OCI-LY3 (cell line): ENCODE data around the gene CD83.

ENCODE experiments used
- H2AFZ ChIP-seq: fragments of 200-600, 300-600 bp; shearing (Covaris generic); 2 replicates; pipeline ENCODE4 v1.6.0; 2014; ENCODE audit warnings: antibody characterized with exemption, low read depth, low read length
- H3K27ac ChIP-seq: fragments of 200-600, 300-600 bp; sonication (generic); 2 replicates; pipeline ENCODE4 v1.5.1; 2014; ENCODE audit warnings: mild to moderate bottlenecking, low read length, moderate library complexity, mixed read lengths
- H3K27me3 ChIP-seq: fragments of 200-600, 300-600 bp; sonication (generic); 2 replicates; pipeline ENCODE4 v1.6.1; 2014; ENCODE audit warnings: low read depth, low read length, mixed read lengths
- H3K36me3 ChIP-seq: fragments of 200-600, 300-600 bp; sonication (generic); replicated peaks from 2 replicates; pipeline ENCODE3; 2014; ENCODE audit warnings: low read depth, low read length, mixed read lengths
- H3K4me1 ChIP-seq: fragments of 300-600, 200-600 bp; sonication (generic); 2 replicates; pipeline ENCODE4 v1.6.1; 2014; ENCODE audit warnings: low read length, mixed read lengths
- H3K4me2 ChIP-seq: fragments of 200-600, 300-600 bp; sonication (generic); 2 replicates; pipeline ENCODE4 v1.6.1; 2014; ENCODE audit warnings: low read length, mixed read lengths
- H3K4me3 ChIP-seq: fragments of 300-600, 200-600 bp; sonication (generic); 2 replicates; pipeline ENCODE4 v1.5.1; 2014; ENCODE audit warnings: antibody characterized with exemption, mild to moderate bottlenecking, low read length, moderate library complexity
- H3K79me2 ChIP-seq: fragments of 300-600, 200-600 bp; shearing (Covaris generic); 2 replicates; pipeline ENCODE4 v1.6.1; 2014; ENCODE audit warnings: mild to moderate bottlenecking, low read length, mixed read lengths
- H3K9ac ChIP-seq: fragments of 300-600, 200-600 bp; shearing (Covaris generic); 2 replicates; pipeline ENCODE4 v1.6.0; 2014; ENCODE audit warnings: mild to moderate bottlenecking, low read length, moderate library complexity
- H3K9me3 ChIP-seq: fragments of 200-600, 300-600 bp; shearing (Covaris generic); 2 replicates; pipeline ENCODE4 v1.6.1; 2014; ENCODE audit warnings: low read length, mixed read lengths; ENCODE audit not compliant: insufficient read depth
- H4K20me1 ChIP-seq: fragments of 200-600, 300-600 bp; sonication (generic); 2 replicates; pipeline ENCODE4 v1.6.1; 2016; ENCODE audit warnings: low read length, mixed read lengths; ENCODE audit not compliant: insufficient read depth
- CTCF ChIP-seq: fragments of 200-600, 300-600 bp; sonication (generic); IDR thresholded peaks from 2 replicates; pipeline ENCODE4 v1.5.1; 2014; ENCODE audit warnings: antibody characterized with exemption, low read length, low read depth
- EZH2phosphoT487 ChIP-seq: fragments of 200-600 bp; shearing (Covaris generic); IDR thresholded peaks from 2 replicates; pipeline ENCODE4 v1.6.1; 2018; ENCODE audit warnings: antibody characterized with exemption, mixed run types, low read depth

Gene CD83

GRCh38 chr6:14131579-14131978, 14.0 kb downstream of the CD83 start:
- Histone ChIP-seq H3K9ac (no peak overlapping the region), H3K4me2 (no peak overlapping the region), H4K20me1 (peaks cover 100% of the 10 kb centered on the region), H2AFZ (no peak overlapping the region), H3K27ac (no peak overlapping the region), H3K4me3 (no peak overlapping the region), H3K36me3 (peaks cover 94% of the 10 kb centered on the region), H3K4me1 (peaks cover 33% of the 10 kb centered on the region), H3K27me3 (no peaks in the 10 kb centered on the region), H3K9me3 (no peaks in the 10 kb centered on the region), H3K79me2 (peaks cover 99% of the 10 kb centered on the region)
- TF ChIP-seq CTCF (no peak), EZH2phosphoT487 (no peak)

DNA sequence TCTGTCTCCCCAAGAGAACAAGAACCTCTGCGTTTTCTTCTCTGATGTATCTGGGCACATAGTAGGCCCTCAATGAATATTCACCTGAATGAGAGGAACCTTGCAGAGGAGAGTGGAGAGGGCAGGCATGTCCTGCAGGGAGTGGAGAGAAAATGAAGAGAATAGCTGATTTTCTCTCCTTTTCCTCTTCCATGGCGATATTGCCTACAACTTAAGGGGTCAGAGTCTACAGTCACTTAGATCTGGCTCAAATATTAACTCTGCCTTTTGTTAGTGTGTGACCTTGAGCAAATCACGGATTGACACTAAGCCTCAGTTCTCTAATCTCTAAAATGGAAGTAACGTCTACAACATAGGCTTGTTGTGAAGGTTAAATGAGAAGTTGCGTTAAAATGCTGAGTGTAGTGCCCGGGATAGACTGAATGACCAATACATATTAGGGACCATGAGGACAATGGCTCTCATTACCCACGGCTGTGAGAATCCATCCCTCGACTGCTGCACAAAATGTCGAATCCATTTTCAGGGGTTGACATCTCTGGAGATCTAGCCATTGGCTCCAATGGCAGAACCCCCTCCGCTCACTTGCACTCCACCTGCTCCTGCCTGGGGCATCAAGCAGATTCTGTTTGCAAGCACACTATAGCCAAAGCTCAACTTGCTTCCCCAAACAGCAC, 14.8 kb downstream of the CD83 start:
- Histone ChIP-seq H4K20me1 (peaks cover 99% of the 10 kb centered on the region), H3K36me3 (peaks cover 93% of the 10 kb centered on the region), H3K27me3 (no peaks in the 10 kb centered on the region), H3K79me2 (peaks cover 91% of the 10 kb centered on the region), H2AFZ (no peak overlapping the region), H3K9ac (no peak overlapping the region), H3K27ac (no peak overlapping the region), H3K4me1 (peaks cover 27% of the 10 kb centered on the region), H3K9me3 (no peaks in the 10 kb centered on the region), H3K4me3 (no peak overlapping the region), H3K4me2 (no peak overlapping the region)
- no peak for TF ChIP-seq CTCF

DNA sequence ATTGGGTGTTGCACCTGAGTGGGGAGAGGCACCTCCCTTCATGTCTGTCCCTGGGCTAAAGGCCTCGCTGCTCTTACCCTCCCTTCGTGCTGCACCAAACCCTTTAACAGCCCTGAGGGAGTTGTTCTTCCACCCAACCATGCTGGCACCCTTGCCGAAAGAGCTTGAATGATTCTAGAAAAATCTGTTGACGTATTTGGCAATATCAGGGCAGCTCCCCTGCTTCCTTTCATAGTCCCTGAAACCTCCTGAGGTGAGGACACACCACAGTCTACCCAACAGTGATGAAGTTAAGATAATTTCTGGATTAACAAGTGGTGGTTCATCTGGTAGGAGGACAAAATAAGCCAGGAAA, 15.3 kb downstream of the CD83 start:
- H3K9me3 ChIP-seq: no peaks in the 10 kb centered on the region
- peaks cover 96% of the 10 kb centered on the region for H4K20me1 ChIP-seq
- H3K4me3 ChIP-seq: no peak overlapping the region
- H3K4me2 ChIP-seq: no peak overlapping the region
- TF ChIP-seq EZH2phosphoT487: no peak
- TF ChIP-seq CTCF: no peak
- no peak overlapping the region for H2AFZ ChIP-seq
- H3K27ac ChIP-seq: no peak overlapping the region
- H3K4me1 ChIP-seq: peaks cover 22% of the 10 kb centered on the region
- no peak overlapping the region for H3K9ac ChIP-seq
- H3K36me3 ChIP-seq: peaks cover 88% of the 10 kb centered on the region
- peaks cover 86% of the 10 kb centered on the region for H3K79me2 ChIP-seq
- no peaks in the 10 kb centered on the region for H3K27me3 ChIP-seq

GRCh38 chr6:14134211-14134910, 16.8 kb downstream of the CD83 start:
- H3K27ac ChIP-seq: peak overlapping the region; percentile 24; the same call in 1 of the 2 replicates
- H3K4me3 ChIP-seq: no peak overlapping the region
- no peak overlapping the region for H3K4me2 ChIP-seq
- peaks cover 91% of the 10 kb centered on the region for H4K20me1 ChIP-seq
- H3K4me1 ChIP-seq: peaks cover 8% of the 10 kb centered on the region; the same call in 1 of the 2 replicates
- H2AFZ ChIP-seq: no peak overlapping the region
- H3K27me3 ChIP-seq: no peaks in the 10 kb centered on the region
- H3K79me2 ChIP-seq: peaks cover 71% of the 10 kb centered on the region
- peaks cover 73% of the 10 kb centered on the region for H3K36me3 ChIP-seq
- TF ChIP-seq EZH2phosphoT487 (no peak), CTCF (no peak)
- H3K9me3 ChIP-seq: no peaks in the 10 kb centered on the region
- no peak overlapping the region for H3K9ac ChIP-seq
